ENCODE results near the gene MAP4K4.

DNA sequence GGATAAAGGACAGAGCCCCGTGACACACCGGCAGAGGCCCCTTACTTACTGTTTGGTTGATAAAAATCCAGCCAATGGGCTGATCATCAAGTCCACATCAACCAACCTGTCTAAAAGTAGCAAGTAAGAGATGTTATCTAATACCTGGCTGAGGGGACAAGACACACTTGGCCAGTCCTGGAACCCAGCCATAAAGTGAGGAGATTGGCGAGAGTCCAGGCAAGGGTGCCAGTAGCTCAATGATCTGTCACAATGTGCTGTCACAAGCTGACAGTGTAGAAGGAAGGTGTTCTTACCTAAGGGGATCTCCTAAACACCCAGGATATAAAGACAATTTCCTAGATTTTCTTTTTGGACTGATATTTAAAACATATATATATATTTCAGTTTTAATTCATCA, 232.5 kb downstream of the MAP4K4 start:
- no peak for TF ChIP-seq EZH2 (IDR thresholded peaks at IDR 0.05; ENCODE audit: insufficient read depth, poor library complexity, severe bottlenecking)
- TF ChIP-seq EZH2phosphoT487 (IDR thresholded peaks at IDR 0.05; ENCODE audit: insufficient read depth, low read depth), result no peak

Data from GM23248 (cell line).